Measurements from ENCODE around the gene PPP6R3.

PPP6R3 gene

GRCh38 chr11:68657021-68657780, 196.6 kb downstream of the PPP6R3 start:
- DNase-seq, result no peak

GRCh38 chr11:68658097-68658496, 197.5 kb downstream of the PPP6R3 start:
- no peak for DNase-seq

GRCh38 chr11:68658661-68659060, 198.1 kb downstream of the PPP6R3 start:
- no peak for DNase-seq

- no peak for DNase-seq
Observed at GRCh38 chr11:68659158-68659921, 198.8 kb downstream of the PPP6R3 start.

- no peak for DNase-seq
Observed at GRCh38 chr11:68660066-68660810, 199.7 kb downstream of the PPP6R3 start.

GRCh38 chr11:68661014-68661413, 200.5 kb downstream of the PPP6R3 start:
- no peak for DNase-seq

- DNase-seq, result no peak
Observed at GRCh38 chr11:68661697-68662603, 201.4 kb downstream of the PPP6R3 start.

- DNase-seq, result no peak
Observed at GRCh38 chr11:68663482-68664010, 203.0 kb downstream of the PPP6R3 start.

GRCh38 chr11:68664141-68664540, 203.6 kb downstream of the PPP6R3 start:
- no peak for DNase-seq

- no peak for DNase-seq
Observed at GRCh38 chr11:68664906-68665305, 204.4 kb downstream of the PPP6R3 start.

All from KG1 (cell line).